DOHH2 (cell line): ENCODE measurements around the gene CFAP300.

Experiments
- H3F3A ChIP-seq: fragments of 200-600 bp; sonication (generic), shearing (Covaris generic); 2 replicates; pipeline ENCODE4 v1.6.0; 2016; ENCODE audit warnings: antibody characterized with exemption, mild to moderate bottlenecking; ENCODE audit not compliant: control insufficient read depth, insufficient read depth
- H3K27ac ChIP-seq: fragments of 200-600 bp; sonication (generic); 2 replicates; pipeline ENCODE4 v1.5.1; 2014; ENCODE audit warnings: low read depth, mild to moderate bottlenecking, low read length, moderate library complexity
- H3K27me3 ChIP-seq: fragments of 200-600 bp; sonication (generic); 2 replicates; pipeline ENCODE4 v1.6.1; 2014; ENCODE audit warnings: mild to moderate bottlenecking, low read length, mixed read lengths; ENCODE audit not compliant: control insufficient read depth
- H3K36me3 ChIP-seq: fragments of 200-600 bp; sonication (generic); 2 replicates; pipeline ENCODE4 v1.6.1; 2014; ENCODE audit warnings: mild to moderate bottlenecking, low read length, moderate library complexity, mixed read lengths; ENCODE audit not compliant: control insufficient read depth
- H3K4me1 ChIP-seq: fragments of 200-600 bp; sonication (generic); 2 replicates; pipeline ENCODE4 v1.6.1; 2014; ENCODE audit warnings: mild to moderate bottlenecking, low read length, mixed read lengths; ENCODE audit not compliant: control insufficient read depth
- H3K4me2 ChIP-seq: fragments of 200-600 bp; sonication (generic); 2 replicates; pipeline ENCODE4 v1.6.0; 2014; ENCODE audit warnings: mild to moderate bottlenecking, low read length, moderate library complexity
- H3K4me3 ChIP-seq: fragments of 200-600 bp; sonication (generic); 2 replicates; pipeline ENCODE4 v1.5.1; 2014; ENCODE audit warnings: mild to moderate bottlenecking, low read length, mixed read lengths
- H3K79me2 ChIP-seq: fragments of 200-600 bp; sonication (generic); 2 replicates; pipeline ENCODE4 v1.6.1; 2014; ENCODE audit warnings: mild to moderate bottlenecking, low read length, mixed read lengths; ENCODE audit not compliant: control insufficient read depth
- H3K9me2 ChIP-seq: fragments of 200-600 bp; sonication (generic); replicated peaks from 2 replicates; pipeline ENCODE4 v1.6.1; 2014; ENCODE audit warnings: mild to moderate bottlenecking, low read length, mixed read lengths; ENCODE audit not compliant: control insufficient read depth
- H3K9me3 ChIP-seq: fragments of 200-600 bp; sonication (generic); 2 replicates; pipeline ENCODE4 v1.6.1; 2014; ENCODE audit warnings: antibody characterized with exemption, low read length, mixed read lengths; ENCODE audit not compliant: control insufficient read depth, insufficient read depth
- H4K20me1 ChIP-seq: fragments of 200-600 bp; sonication (generic); 2 replicates; pipeline ENCODE4 v1.6.0; 2014; ENCODE audit warnings: low read depth, mild to moderate bottlenecking, antibody characterized with exemption, low read length, moderate library complexity; ENCODE audit not compliant: control insufficient read depth, insufficient read depth
- CTCF ChIP-seq: fragments of 200-600 bp; sonication (generic); IDR thresholded peaks from one replicate; pipeline ENCODE4 v1.5.1; 2014; ENCODE audit warnings: antibody characterized with exemption, mild to moderate bottlenecking, low read depth, low read length; ENCODE audit not compliant: poor library complexity, severe bottlenecking
- EZH2phosphoT487 ChIP-seq: fragments of 200-600 bp; sonication (generic); IDR thresholded peaks from 2 replicates; pipeline ENCODE4 v1.6.1; 2017; ENCODE audit warnings: borderline replicate concordance, mild to moderate bottlenecking, antibody characterized with exemption, low read length, moderate library complexity, mixed read lengths

The CFAP300 gene

DNA sequence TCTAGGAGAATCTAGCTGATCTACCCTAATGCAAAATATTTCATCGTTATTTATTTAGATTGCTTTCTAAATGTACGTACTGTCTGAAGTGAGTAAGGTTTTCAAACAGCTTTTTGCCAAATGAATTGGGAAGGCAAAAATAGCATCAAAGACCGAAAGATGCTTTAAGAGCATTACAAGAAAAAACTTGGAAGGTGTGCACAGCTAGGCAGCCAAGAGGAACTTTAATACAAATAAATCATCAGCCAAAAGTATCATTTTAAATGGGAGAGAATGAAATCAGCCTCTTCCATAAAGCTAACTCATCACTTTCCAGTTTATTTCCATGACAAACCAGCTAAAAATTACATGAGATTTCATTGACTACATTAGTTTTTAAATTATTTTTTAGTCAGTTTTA, 30.2 kb upstream of the CFAP300 start:
- H3F3A ChIP-seq, result no peaks in the 10 kb centered on the region
- H3K9me2 ChIP-seq, result no peaks in the 10 kb centered on the region
- TF ChIP-seq EZH2phosphoT487, result no peak
- no peak for TF ChIP-seq CTCF
- no peaks in the 10 kb centered on the region for H4K20me1 ChIP-seq
- H3K36me3 ChIP-seq, result no peaks in the 10 kb centered on the region
- H3K4me3 ChIP-seq, result no peak overlapping the region
- no peak overlapping the region for H3K4me2 ChIP-seq
- H3K9me3 ChIP-seq, result no peaks in the 10 kb centered on the region
- no peaks in the 10 kb centered on the region for H3K79me2 ChIP-seq
- H3K27me3 ChIP-seq, result peaks cover 6% of the 10 kb centered on the region
- no peaks in the 10 kb centered on the region for H3K4me1 ChIP-seq
- no peak overlapping the region for H3K27ac ChIP-seq

- Histone ChIP-seq H4K20me1 (no peaks in the 10 kb centered on the region), H3K27me3 (peaks cover 17% of the 10 kb centered on the region), H3K9me3 (no peaks in the 10 kb centered on the region), H3K79me2 (no peaks in the 10 kb centered on the region), H3K4me3 (no peak overlapping the region), H3K27ac (no peak overlapping the region), H3K4me2 (no peak overlapping the region), H3F3A (no peaks in the 10 kb centered on the region), H3K9me2 (no peaks in the 10 kb centered on the region), H3K36me3 (no peaks in the 10 kb centered on the region), H3K4me1 (no peaks in the 10 kb centered on the region)
- no peak for TF ChIP-seq EZH2phosphoT487
Observed at GRCh38 chr11:102026217-102026616, 21.0 kb upstream of the CFAP300 start.

- Histone ChIP-seq H3K4me1 (no peaks in the 10 kb centered on the region), H3K9me2 (no peaks in the 10 kb centered on the region), H3K9me3 (no peaks in the 10 kb centered on the region), H3K27me3 (peaks cover 17% of the 10 kb centered on the region), H3K79me2 (no peaks in the 10 kb centered on the region), H3K4me3 (no peak overlapping the region), H3F3A (no peaks in the 10 kb centered on the region), H3K36me3 (no peaks in the 10 kb centered on the region), H3K27ac (no peak overlapping the region), H3K4me2 (no peak overlapping the region), H4K20me1 (no peaks in the 10 kb centered on the region)
- TF ChIP-seq EZH2phosphoT487 (no peak), CTCF (no peak)
Observed at GRCh38 chr11:102026959-102027358, 20.3 kb upstream of the CFAP300 start.

DNA sequence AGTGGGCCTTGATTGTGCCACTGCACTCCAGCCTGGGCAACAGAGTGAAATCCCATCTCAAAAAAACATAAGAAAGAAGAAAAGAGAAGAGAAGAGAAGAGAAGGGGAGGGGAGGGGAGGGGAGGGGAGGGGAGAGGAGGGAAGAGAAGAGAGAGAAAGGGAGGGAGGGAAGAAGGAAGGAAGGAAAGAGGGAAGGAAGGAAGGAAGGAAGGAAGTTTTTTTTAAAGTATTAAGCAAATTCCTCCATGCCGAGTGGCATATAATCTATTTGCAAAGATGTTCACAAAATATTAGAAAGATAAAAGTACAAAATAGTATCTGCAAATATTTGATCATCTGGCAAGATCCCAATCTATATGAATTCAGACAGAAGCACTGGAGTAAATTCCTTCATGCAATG, 10.5 kb upstream of the CFAP300 start:
- H3K9me3 ChIP-seq, result no peaks in the 10 kb centered on the region
- H3F3A ChIP-seq, result no peaks in the 10 kb centered on the region
- H3K4me1 ChIP-seq, result no peaks in the 10 kb centered on the region
- H4K20me1 ChIP-seq, result no peaks in the 10 kb centered on the region
- no peak overlapping the region for H3K4me3 ChIP-seq
- no peaks in the 10 kb centered on the region for H3K79me2 ChIP-seq
- TF ChIP-seq CTCF, result no peak
- no peak for TF ChIP-seq EZH2phosphoT487
- no peak overlapping the region for H3K4me2 ChIP-seq
- H3K9me2 ChIP-seq, result no peaks in the 10 kb centered on the region
- no peaks in the 10 kb centered on the region for H3K27me3 ChIP-seq
- H3K27ac ChIP-seq, result no peak overlapping the region
- no peaks in the 10 kb centered on the region for H3K36me3 ChIP-seq
